Mesendoderm (in vitro differentiated cells): ENCODE results near the gene ZBTB7C.

ENCODE experiments used
- DNase-seq: peaks from one replicate; pipeline ENCODE4 v3.0.0; 2013
- H2AK5ac ChIP-seq: 2 replicates; pipeline ENCODE4 v1.6.1; 2013; ENCODE audit warnings: low read length, inconsistent platforms
- H2BK120ac ChIP-seq: 2 replicates; pipeline ENCODE4 v1.6.1; 2013; ENCODE audit warnings: low read depth, mild to moderate bottlenecking, low read length, moderate library complexity, mixed read lengths
- H2BK15ac ChIP-seq: replicated peaks from 2 replicates; pipeline ENCODE4 v1.6.1; 2013; ENCODE audit warnings: low read depth, mild to moderate bottlenecking, moderate library complexity
- H2BK5ac ChIP-seq: 2 replicates; pipeline ENCODE4 v1.6.1; 2013; ENCODE audit warnings: low read length, inconsistent platforms
- H3K18ac ChIP-seq: 2 replicates; pipeline ENCODE4 v1.6.1; 2013; ENCODE audit warnings: mild to moderate bottlenecking, low read length, mixed read lengths
- H3K23ac ChIP-seq: one replicate; pipeline ENCODE4 v1.6.1; 2013; ENCODE audit warnings: low read length
- H3K27ac ChIP-seq: 2 replicates; pipeline ENCODE4 v1.5.1; 2013; ENCODE audit warnings: low read depth, mild to moderate bottlenecking, inconsistent platforms, low read length, moderate library complexity
- H3K27me3 ChIP-seq: 2 replicates; pipeline ENCODE4 v1.6.1; 2013; ENCODE audit warnings: low read length, control low read depth, mild to moderate bottlenecking, inconsistent platforms; ENCODE audit not compliant: insufficient read depth, poor library complexity
- H3K36me3 ChIP-seq: 2 replicates; pipeline ENCODE4 v1.6.1; 2013; ENCODE audit warnings: low read length, inconsistent platforms; ENCODE audit not compliant: control insufficient read depth, insufficient read depth
- H3K4ac ChIP-seq: one replicate; pipeline ENCODE4 v1.6.1; 2013; ENCODE audit warnings: low read depth, mild to moderate bottlenecking, low read length, moderate library complexity
- H3K4me1 ChIP-seq: 2 replicates; pipeline ENCODE4 v1.6.1; 2013; ENCODE audit warnings: low read depth, low read length, inconsistent platforms; ENCODE audit not compliant: control insufficient read depth
- H3K4me2 ChIP-seq: 2 replicates; pipeline ENCODE4 v1.6.1; 2013; ENCODE audit warnings: low read length
- H3K4me3 ChIP-seq: 2 replicates; pipeline ENCODE4 v1.5.1; 2013; ENCODE audit warnings: mild to moderate bottlenecking, low read length
- H3K56ac ChIP-seq: one replicate; pipeline ENCODE4 v1.6.1; 2013; ENCODE audit warnings: low read length
- H3K79me1 ChIP-seq: 2 replicates; pipeline ENCODE4 v1.6.1; 2013; ENCODE audit warnings: low read length, inconsistent platforms
- H3K79me2 ChIP-seq: 2 replicates; pipeline ENCODE4 v1.6.1; 2013; ENCODE audit warnings: mild to moderate bottlenecking, low read length; ENCODE audit not compliant: control insufficient read depth, insufficient read depth
- H3K9ac ChIP-seq: 2 replicates; pipeline ENCODE4 v1.6.1; 2013; ENCODE audit warnings: low read length, inconsistent platforms
- H4K5ac ChIP-seq: one replicate; pipeline ENCODE4 v1.6.1; 2013; ENCODE audit warnings: low read length
- H4K8ac ChIP-seq: one replicate; pipeline ENCODE4 v1.6.1; 2013; ENCODE audit warnings: low read depth, mild to moderate bottlenecking, control low read depth, low read length, moderate library complexity
- WGBS: extraction: QIAGEN DNeasy Blood & Tissue Kit; methylation state at CpG from one replicate; pipeline ENCODE4 v1.1.7; 2013; ENCODE audit warnings: low lambda C conversion rate, missing lambda C conversion rate; ENCODE audit not compliant: insufficient coverage; ENCODE audit errors: extremely low coverage; 5-methylcytosine and 5-hydroxymethylcytosine counted together

Gene ZBTB7C

GRCh38 chr18:48160622-48161021 is 248.6 kb downstream of the ZBTB7C start:
- no peaks in the 10 kb centered on the region for H3K79me2 ChIP-seq
- WGBS, result no CpG with 5 or more reads among the region's 4 CpGs

GRCh38 chr18:48159816-48160215 is 249.4 kb downstream of the ZBTB7C start:
- H3K4ac ChIP-seq, result no peak overlapping the region
- no peak overlapping the region for H3K23ac ChIP-seq
- no peak overlapping the region for H4K8ac ChIP-seq
- WGBS, result no CpG with 5 or more reads among the region's 7 CpGs
- no peak overlapping the region for H2AK5ac ChIP-seq
- H3K4me1 ChIP-seq, result peaks cover 3% of the 10 kb centered on the region
- DNase-seq, result no peak
- no peaks in the 10 kb centered on the region for H3K27me3 ChIP-seq
- no peaks in the 10 kb centered on the region for H3K79me2 ChIP-seq
- no peak overlapping the region for H3K27ac ChIP-seq
- H3K4me3 ChIP-seq, result no peak overlapping the region
- no peak overlapping the region for H4K5ac ChIP-seq
- H3K4me2 ChIP-seq, result no peak overlapping the region
- no peak overlapping the region for H2BK5ac ChIP-seq
- no peak overlapping the region for H2BK120ac ChIP-seq
- H2BK15ac ChIP-seq, result no peak overlapping the region
- no peak overlapping the region for H3K18ac ChIP-seq
- H3K9ac ChIP-seq, result no peak overlapping the region
- no peak overlapping the region for H3K56ac ChIP-seq
- no peaks in the 10 kb centered on the region for H3K36me3 ChIP-seq
- no peaks in the 10 kb centered on the region for H3K79me1 ChIP-seq

More at GRCh38 chr18:48160622-48161021, 248.6 kb downstream of the ZBTB7C start:
- no peak overlapping the region for H2AK5ac ChIP-seq
- no peaks in the 10 kb centered on the region for H3K79me1 ChIP-seq
- no peak overlapping the region for H3K9ac ChIP-seq
- H3K23ac ChIP-seq, result no peak overlapping the region
- no peak overlapping the region for H3K4me3 ChIP-seq
- no peak overlapping the region for H4K8ac ChIP-seq
- no peak overlapping the region for H3K4ac ChIP-seq
- H2BK5ac ChIP-seq, result no peak overlapping the region
- no peak overlapping the region for H3K4me2 ChIP-seq
- H3K27ac ChIP-seq, result no peak overlapping the region
- no peak for DNase-seq
- H2BK15ac ChIP-seq, result no peak overlapping the region
- no peak overlapping the region for H3K56ac ChIP-seq
- H2BK120ac ChIP-seq, result no peak overlapping the region
- no peak overlapping the region for H3K18ac ChIP-seq
- H4K5ac ChIP-seq, result no peak overlapping the region
- no peaks in the 10 kb centered on the region for H3K27me3 ChIP-seq
- H3K36me3 ChIP-seq, result no peaks in the 10 kb centered on the region
- H3K4me1 ChIP-seq, result peaks cover 3% of the 10 kb centered on the region

- Histone ChIP-seq H3K27ac (no peak overlapping the region), H2BK15ac (no peak overlapping the region), H2BK120ac (no peak overlapping the region), H3K4me2 (no peak overlapping the region), H3K4me3 (no peak overlapping the region), H2AK5ac (no peak overlapping the region), H3K79me1 (no peaks in the 10 kb centered on the region), H3K27me3 (no peaks in the 10 kb centered on the region), H4K5ac (no peak overlapping the region), H3K36me3 (no peaks in the 10 kb centered on the region), H3K9ac (no peak overlapping the region), H3K4me1 (peaks cover 3% of the 10 kb centered on the region), H3K4ac (no peak overlapping the region), H4K8ac (no peak overlapping the region), H3K79me2 (no peaks in the 10 kb centered on the region), H3K56ac (no peak overlapping the region), H3K23ac (no peak overlapping the region), H2BK5ac (no peak overlapping the region), H3K18ac (no peak overlapping the region)
- no CpG with 5 or more reads among the region's 5 CpGs for WGBS
- DNase-seq, result no peak
These were observed 250.5 kb downstream of the ZBTB7C start for GRCh38 chr18:48158721-48159120.

- H3K18ac ChIP-seq, result no peak overlapping the region
- WGBS, result no CpG with 5 or more reads among the region's 4 CpGs
- no peaks in the 10 kb centered on the region for H3K79me2 ChIP-seq
- H3K36me3 ChIP-seq, result no peaks in the 10 kb centered on the region
- H3K9ac ChIP-seq, result no peak overlapping the region
- no peak overlapping the region for H3K4me3 ChIP-seq
- H2BK120ac ChIP-seq, result no peak overlapping the region
- no peak overlapping the region for H3K23ac ChIP-seq
- no peak overlapping the region for H2BK15ac ChIP-seq
- no peak overlapping the region for H3K27ac ChIP-seq
- no peak for DNase-seq
- no peak overlapping the region for H2AK5ac ChIP-seq
- H3K4me1 ChIP-seq, result peaks cover 3% of the 10 kb centered on the region
- H4K8ac ChIP-seq, result no peak overlapping the region
- H3K4me2 ChIP-seq, result no peak overlapping the region
- no peaks in the 10 kb centered on the region for H3K27me3 ChIP-seq
- H4K5ac ChIP-seq, result no peak overlapping the region
- H3K4ac ChIP-seq, result no peak overlapping the region
- H3K79me1 ChIP-seq, result no peaks in the 10 kb centered on the region
- no peak overlapping the region for H2BK5ac ChIP-seq
- H3K56ac ChIP-seq, result no peak overlapping the region
These were observed 251.2 kb downstream of the ZBTB7C start for GRCh38 chr18:48157956-48158355.

- no peak overlapping the region for H2BK15ac ChIP-seq
- WGBS, result no CpG with 5 or more reads among the region's 4 CpGs
- H3K27ac ChIP-seq, result no peak overlapping the region
- no peak for DNase-seq
- H4K8ac ChIP-seq, result no peak overlapping the region
- no peaks in the 10 kb centered on the region for H3K79me1 ChIP-seq
- no peaks in the 10 kb centered on the region for H3K79me2 ChIP-seq
- H3K36me3 ChIP-seq, result no peaks in the 10 kb centered on the region
- no peak overlapping the region for H3K9ac ChIP-seq
- H3K23ac ChIP-seq, result no peak overlapping the region
- H3K56ac ChIP-seq, result no peak overlapping the region
- H3K4me2 ChIP-seq, result no peak overlapping the region
- no peak overlapping the region for H3K4me3 ChIP-seq
- H2BK5ac ChIP-seq, result no peak overlapping the region
- H3K4ac ChIP-seq, result no peak overlapping the region
- H3K4me1 ChIP-seq, result no peaks in the 10 kb centered on the region
- no peak overlapping the region for H4K5ac ChIP-seq
- H2AK5ac ChIP-seq, result no peak overlapping the region
- H2BK120ac ChIP-seq, result no peak overlapping the region
- H3K27me3 ChIP-seq, result no peaks in the 10 kb centered on the region
- H3K18ac ChIP-seq, result no peak overlapping the region
These were observed 253.3 kb downstream of the ZBTB7C start for GRCh38 chr18:48155856-48156255.

- Histone ChIP-seq H3K79me2 (no peaks in the 10 kb centered on the region), H4K5ac (no peak overlapping the region), H4K8ac (no peak overlapping the region), H3K4ac (no peak overlapping the region), H3K4me2 (no peak overlapping the region), H2AK5ac (no peak overlapping the region), H3K23ac (no peak overlapping the region), H3K27me3 (no peaks in the 10 kb centered on the region), H3K18ac (no peak overlapping the region), H3K9ac (no peak overlapping the region), H3K36me3 (no peaks in the 10 kb centered on the region), H2BK15ac (no peak overlapping the region), H3K4me1 (no peaks in the 10 kb centered on the region), H3K27ac (no peak overlapping the region), H3K79me1 (no peaks in the 10 kb centered on the region), H2BK5ac (no peak overlapping the region), H3K4me3 (no peak overlapping the region), H3K56ac (no peak overlapping the region), H2BK120ac (no peak overlapping the region)
- no peak for DNase-seq
These were observed 254.4 kb downstream of the ZBTB7C start for GRCh38 chr18:48154828-48155227.
